ENCODE measurements around the gene SLC35F3. TPM values are rescaled to one million over a fixed set of nuclear protein-coding genes. Genes with fewer than 3 reads are reported as not detected.

Gene SLC35F3
- total and polyA plus RNA-seq, 7 donors = under 0.01 to 0.54 (median 0.28) TPM; not detected in 2

DNA sequence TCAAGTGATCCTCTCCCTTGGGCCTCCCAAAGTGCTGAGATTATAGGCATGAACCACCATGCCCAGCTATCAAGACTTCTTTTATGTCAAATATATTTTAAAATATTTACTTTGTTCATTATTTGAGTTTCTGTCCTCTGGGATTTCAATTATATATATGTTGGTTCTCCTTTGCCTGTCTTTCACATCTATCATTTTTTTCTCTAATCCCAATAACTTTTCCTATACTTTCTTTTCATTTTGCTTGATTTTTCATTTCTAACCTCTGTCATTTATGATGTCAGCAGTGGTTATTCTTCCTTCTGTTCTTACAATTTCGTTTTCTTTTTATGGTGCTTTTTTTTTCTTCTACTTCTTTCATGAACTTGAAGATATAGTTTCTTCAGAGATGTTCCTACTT is 47.3 kb downstream of the SLC35F3 start:
- WGBS, 2 donors = 45 to 80% methylated on average over 1 of the region's 1 CpG
- H3K27ac ChIP-seq = no peak overlapping the region
- no peak overlapping the region for H3K4me3 ChIP-seq
- no peaks in the 10 kb centered on the region for H3K4me1 ChIP-seq
- H3K9me3 ChIP-seq = peaks cover 0 to 12% (median 0%) of the 10 kb centered on the region in 4 donors
- TF ChIP-seq EP300 (IDR thresholded peaks at IDR 0.05) (no peak), POLR2A (IDR thresholded peaks at IDR 0.05) (no peak), POLR2AphosphoS5 (IDR thresholded peaks at IDR 0.05) (no peak)
- TF ChIP-seq, protein P1, sequence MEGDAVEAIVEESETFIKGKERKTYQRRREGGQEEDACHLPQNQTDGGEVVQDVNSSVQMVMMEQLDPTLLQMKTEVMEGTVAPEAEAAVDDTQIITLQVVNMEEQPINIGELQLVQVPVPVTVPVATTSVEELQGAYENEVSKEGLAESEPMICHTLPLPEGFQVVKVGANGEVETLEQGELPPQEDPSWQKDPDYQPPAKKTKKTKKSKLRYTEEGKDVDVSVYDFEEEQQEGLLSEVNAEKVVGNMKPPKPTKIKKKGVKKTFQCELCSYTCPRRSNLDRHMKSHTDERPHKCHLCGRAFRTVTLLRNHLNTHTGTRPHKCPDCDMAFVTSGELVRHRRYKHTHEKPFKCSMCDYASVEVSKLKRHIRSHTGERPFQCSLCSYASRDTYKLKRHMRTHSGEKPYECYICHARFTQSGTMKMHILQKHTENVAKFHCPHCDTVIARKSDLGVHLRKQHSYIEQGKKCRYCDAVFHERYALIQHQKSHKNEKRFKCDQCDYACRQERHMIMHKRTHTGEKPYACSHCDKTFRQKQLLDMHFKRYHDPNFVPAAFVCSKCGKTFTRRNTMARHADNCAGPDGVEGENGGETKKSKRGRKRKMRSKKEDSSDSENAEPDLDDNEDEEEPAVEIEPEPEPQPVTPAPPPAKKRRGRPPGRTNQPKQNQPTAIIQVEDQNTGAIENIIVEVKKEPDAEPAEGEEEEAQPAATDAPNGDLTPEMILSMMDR (IDR thresholded peaks at IDR 0.05) = no peak
- intact Hi-C loops (cut with DNase I) = no loop called here
- DNase-seq = no peak
- H3K36me3 ChIP-seq = no peaks in the 10 kb centered on the region
- no peaks in the 10 kb centered on the region for H3K27me3 ChIP-seq

DNA sequence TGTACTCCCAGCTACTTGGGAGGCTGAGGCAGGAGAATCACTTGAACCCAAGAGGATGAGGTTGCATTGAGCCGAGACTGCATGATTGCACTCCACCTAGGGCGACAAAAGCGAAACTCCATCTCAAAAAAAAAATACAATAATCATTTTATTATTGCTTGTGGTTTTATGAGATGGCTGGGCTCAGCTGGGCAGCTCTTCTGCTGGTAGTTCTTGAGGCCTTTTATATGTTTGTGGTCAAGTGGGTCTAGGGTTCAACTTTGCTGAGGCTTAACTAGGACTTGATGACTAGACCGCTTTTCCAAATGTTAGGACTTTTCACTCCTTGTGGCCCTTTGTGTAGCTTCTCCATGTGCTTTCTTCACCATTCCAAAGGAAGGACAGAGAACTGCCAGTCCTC is 53.2 kb downstream of the SLC35F3 start:
- Histone ChIP-seq H3K4me3 (no peak overlapping the region), H3K4me1 (no peaks in the 10 kb centered on the region), H3K27ac (no peak overlapping the region), H3K36me3 (no peaks in the 10 kb centered on the region), H3K9me3 (peaks cover 0 to 4% (median 0%) of the 10 kb centered on the region in 4 donors), H3K27me3 (no peaks in the 10 kb centered on the region)
- TF ChIP-seq, protein P1 (IDR thresholded peaks at IDR 0.05) = no peak
- TF ChIP-seq POLR2AphosphoS5 (IDR thresholded peaks at IDR 0.05) = no peak
- TF ChIP-seq EP300 (IDR thresholded peaks at IDR 0.05) = no peak
- TF ChIP-seq POLR2A (IDR thresholded peaks at IDR 0.05) = no peak
- intact Hi-C loops (cut with DNase I) = no loop called here
- DNase-seq = no peak
- WGBS, 2 donors = 96 to 97% methylated on average over 4 of the region's 4 CpGs

DNA sequence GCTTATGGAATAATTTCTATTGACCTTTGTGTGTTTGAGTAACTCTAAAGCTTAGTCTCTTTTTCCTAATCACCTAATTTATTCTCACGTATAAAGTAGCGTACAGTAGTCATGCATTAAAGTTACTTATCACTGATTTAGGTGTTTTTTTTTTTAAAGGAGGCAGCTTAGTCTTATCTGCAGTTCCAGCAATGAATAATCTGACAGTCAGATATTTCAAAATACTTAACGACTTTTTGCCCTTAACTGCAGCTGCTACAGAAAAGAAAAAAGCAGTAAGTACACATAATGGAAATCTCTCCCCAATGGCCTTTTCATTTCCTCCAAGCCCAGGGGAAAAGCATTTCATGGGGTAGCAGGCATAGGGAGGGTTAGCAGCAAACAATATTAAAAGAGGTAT is 54.6 kb downstream of the SLC35F3 start:
- Histone ChIP-seq H3K27me3 (no peaks in the 10 kb centered on the region), H3K9me3 (peaks cover 0 to 4% (median 0%) of the 10 kb centered on the region in 4 donors), H3K36me3 (no peaks in the 10 kb centered on the region), H3K4me1 (no peaks in the 10 kb centered on the region), H3K4me3 (no peak overlapping the region), H3K27ac (no peak overlapping the region)
- no peak for TF ChIP-seq POLR2A (IDR thresholded peaks at IDR 0.05)
- TF ChIP-seq POLR2AphosphoS5 (IDR thresholded peaks at IDR 0.05) = no peak
- no peak for TF ChIP-seq EP300 (IDR thresholded peaks at IDR 0.05)
- TF ChIP-seq, protein P1 (IDR thresholded peaks at IDR 0.05) = no peak
- 27 to 43% methylated on average over 3 of the region's 3 CpGs for WGBS, 2 donors
- intact Hi-C loops (cut with DNase I) = no loop called here
- DNase-seq = no peak

DNA sequence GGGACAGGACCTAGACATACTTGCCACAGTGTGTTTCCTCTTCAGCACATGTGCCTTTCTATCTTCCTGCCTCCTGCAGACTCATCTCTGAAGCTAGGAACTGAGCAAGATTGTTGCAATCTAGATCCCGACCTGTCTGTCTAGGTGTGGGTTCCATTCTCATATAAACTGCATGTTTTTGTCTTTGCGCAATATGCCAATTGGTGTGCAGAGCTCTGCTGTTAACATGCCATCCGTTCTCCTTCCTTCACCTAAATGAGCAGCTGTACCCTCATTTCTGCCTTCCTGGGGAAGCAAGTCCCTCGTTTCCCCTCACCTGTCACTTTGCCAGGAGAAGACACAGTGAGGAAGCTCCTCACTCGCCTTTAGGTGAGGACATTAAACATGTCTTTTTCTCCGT is 55.5 kb downstream of the SLC35F3 start:
- peaks cover 0 to 4% (median 0%) of the 10 kb centered on the region in 4 donors for H3K9me3 ChIP-seq
- intact Hi-C loops (cut with DNase I) = no loop called here

More for the DNA sequence above, 55.5 kb downstream of the SLC35F3 start:
- no peak overlapping the region for H3K27ac ChIP-seq
- no peak for DNase-seq
- no peak for TF ChIP-seq POLR2AphosphoS5 (IDR thresholded peaks at IDR 0.05)
- TF ChIP-seq POLR2A (IDR thresholded peaks at IDR 0.05) = no peak
- no peak for TF ChIP-seq EP300 (IDR thresholded peaks at IDR 0.05)
- TF ChIP-seq, protein P1 (IDR thresholded peaks at IDR 0.05) = no peak
- no peaks in the 10 kb centered on the region for H3K4me1 ChIP-seq
- WGBS, 2 donors = 72 to 81% methylated on average over 6 of the region's 6 CpGs
- H3K27me3 ChIP-seq = no peaks in the 10 kb centered on the region
- no peaks in the 10 kb centered on the region for H3K36me3 ChIP-seq
- H3K4me3 ChIP-seq = no peak overlapping the region
